K562 (cell line): Measurements from ENCODE around the gene SCARF2. TPM values are rescaled to one million over a fixed set of nuclear protein-coding genes. Genes with fewer than 3 reads are reported as not detected.

Source experiments
- ETV5 ChIP-seq: sonication (generic); formaldehyde crosslinking; IDR thresholded peaks from 2 replicates; pipeline ENCODE4 v1.4.0; 2020; ENCODE audit warnings: low read depth, mild to moderate bottlenecking, missing genetic modification reagents
- GATA2 ChIP-seq: sonication (generic); formaldehyde crosslinking; IDR thresholded peaks from 2 replicates; pipeline ENCODE4 v1.4.0; 2020; ENCODE audit warnings: mild to moderate bottlenecking, missing genetic modification reagents
- HEY1 ChIP-seq: fragments of 250-450 bp; sonication (Bioruptor Pico); IDR thresholded peaks from 2 replicates; pipeline ENCODE4 v1.5.0; 2020; ENCODE audit warnings: mild to moderate bottlenecking, moderate library complexity, borderline replicate concordance
- JUNB ChIP-seq: fragments of 450-650 bp; formaldehyde crosslinking; conservative IDR thresholded peaks from 2 replicates; pipeline ENCODE4 v1.4.0; 2020; ENCODE audit warnings: mild to moderate bottlenecking
- KDM5B ChIP-seq: fragments of 200-600 bp; sonication (generic); IDR thresholded peaks from 2 replicates; pipeline ENCODE4 v1.6.1; 2012; ENCODE audit warnings: low read depth, mild to moderate bottlenecking, moderate library complexity, low read length, control low read depth, inconsistent platforms; ENCODE audit not compliant: insufficient replicate concordance
- MAX ChIP-seq: sonication (generic); formaldehyde crosslinking; IDR thresholded peaks from 2 replicates; pipeline ENCODE4 v1.9.0; 2022; ENCODE audit warnings: mild to moderate bottlenecking, missing genetic modification reagents
- MCM3 ChIP-seq: fragments of 450-650 bp; IDR thresholded peaks from 2 replicates; pipeline ENCODE4 v1.6.1; 2016
- MEF2A ChIP-seq: IDR thresholded peaks from 2 replicates; pipeline ENCODE4 v1.6.1; 2011; ENCODE audit warnings: low read depth, mild to moderate bottlenecking, low read length, moderate library complexity; ENCODE audit not compliant: control insufficient read depth
- PTBP1 ChIP-seq: fragments of 200-400 bp; formaldehyde crosslinking; IDR thresholded peaks from 2 replicates; pipeline ENCODE4 v1.6.1; 2017; ENCODE audit warnings: low read depth, low read length
- THRAP3 ChIP-seq: fragments of 450-650 bp; IDR thresholded peaks from 2 replicates; pipeline ENCODE4 v1.6.1; 2016; ENCODE audit warnings: mild to moderate bottlenecking, inconsistent platforms, borderline replicate concordance
- ZNF609 ChIP-seq: sonication (generic); formaldehyde crosslinking; IDR thresholded peaks from 2 replicates; pipeline ENCODE4 v1.8.1; 2023; ENCODE audit warnings: missing genetic modification reagents, mild to moderate bottlenecking, borderline replicate concordance
- ZNF76 ChIP-seq: fragments of 250-450 bp; sonication (Bioruptor Pico); IDR thresholded peaks from 2 replicates; pipeline ENCODE4 v1.4.0; 2020; ENCODE audit warnings: mild to moderate bottlenecking, moderate library complexity, borderline replicate concordance
- polyA plus RNA-seq, 8 experiments: library from polyadenylated mRNA; depleted of rRNA in 4 of 8; stranded (reverse) in 5 of 8; unstranded in 3 of 8; fragments of >200 nt; fragmentation: Nextera tagmentation in 2 of 8; fragmentation: Illumina TruSeq in 1 of 8; extraction: Ambion mirVana in 2 of 8; extraction: Trizol in 1 of 8; gene quantifications; 2 replicates each; pipeline versions ENCODE4 v1.2.1 to v1.2.3, GENCODE V29; 2011 to 2014; ENCODE audit warnings: inconsistent platforms in 1 of 8, missing spikeins in 1 of 8
- total RNA-seq, 7 experiments: library from RNA; depleted of rRNA in 6 of 7; stranded (reverse); fragments of >200 nt in 6 of 7; fragmentation: Illumina TruSeq in 2 of 7; extraction: Trizol in 2 of 7; gene quantifications; 2 replicates each; pipeline versions ENCODE4 v1.2.1 to v1.2.3, GENCODE V29; 2011 to 2021; ENCODE audit warnings: low replicate concordance in 1 of 7

SCARF2 gene
- total and polyA plus RNA-seq, 9 of the 15 experiments (the other 6 are each of a cell fraction or from before 2014, with no cell fraction given): 0.06 to 0.32 (median 0.21) TPM; not detected in 5

- TF ChIP-seq MEF2A (no peak), ZNF609 (no peak), THRAP3 (no peak), PTBP1 (no peak), MCM3 (no peak), KDM5B (peak; percentile 18), MAX (CRISPR knock-in tag) (no peak), HEY1 (CRISPR knock-in tag) (no peak), ZNF76 (CRISPR knock-in tag) (no peak), JUNB (CRISPR knock-in tag) (0 out of 2 replicates have a peak, but pooled peaks have one; percentile 19), ETV5 (CRISPR knock-in tag) (0 out of 2 replicates have a peak, but pooled peaks have one; percentile 22), GATA2 (CRISPR knock-in tag) (no peak)
These were observed 12.4 kb upstream of the SCARF2 start (continued) for GRCh38 chr22:20449819-20450550.
